Lung (tissue), 12 donors: ENCODE measurements around the gene NDUFAF5. TPM values are rescaled to one million over a fixed set of nuclear protein-coding genes. Genes with fewer than 3 reads are reported as not detected.

Experiments used
- ATAC-seq: fragments of 200-7000 bp; cut with Tn5 transposase; one replicate; pipeline ENCODE4 v1.9.1; 2020; ENCODE audit warnings: moderate number of reproducible peaks; ENCODE audit not compliant: insufficient read depth, low FRiP score
- DNase-seq, 3 donors: peaks; one replicate each; pipeline ENCODE4 v3.0.0-alpha.2; 2013 to 2017
- H3K27ac ChIP-seq, 2 donors: one replicate each; pipeline ENCODE4 v1.5.1; 2013; ENCODE audit warnings: mild to moderate bottlenecking in 2 of 2, moderate library complexity in 2 of 2, control low read depth in 1 of 2, inconsistent platforms in 1 of 2, low read depth in 1 of 2, low read length in 1 of 2
- H3K27me3 ChIP-seq, 3 donors: one replicate each; pipeline ENCODE4 v1.5.1; 2013; ENCODE audit warnings: low read length in 2 of 3; ENCODE audit not compliant: control insufficient read depth in 3 of 3, insufficient read depth in 3 of 3
- H3K36me3 ChIP-seq, 4 donors: one replicate each; pipeline ENCODE4 v1.5.1; 2013; ENCODE audit warnings: low read length in 4 of 4, mild to moderate bottlenecking in 1 of 4, moderate library complexity in 1 of 4; ENCODE audit not compliant: control insufficient read depth in 4 of 4, insufficient read depth in 4 of 4
- H3K4me1 ChIP-seq, 5 donors: one replicate each; pipeline ENCODE4 v1.5.1; 2013; ENCODE audit warnings: low read length in 5 of 5, mild to moderate bottlenecking in 2 of 5, moderate library complexity in 1 of 5; ENCODE audit not compliant: control insufficient read depth in 5 of 5, insufficient read depth in 5 of 5
- H3K4me3 ChIP-seq: one replicate; pipeline ENCODE4 v1.5.1; 2013; ENCODE audit warnings: mild to moderate bottlenecking, control low read depth, moderate library complexity
- H3K9ac ChIP-seq, 2 donors: one replicate each; pipeline ENCODE4 v1.5.1; 2013; ENCODE audit warnings: low read length in 2 of 2, control low read depth in 1 of 2; ENCODE audit not compliant: insufficient read depth in 1 of 2
- H3K9me3 ChIP-seq, 4 donors: one replicate each; pipeline ENCODE4 v1.5.1; 2013; ENCODE audit warnings: low read length in 3 of 4, mild to moderate bottlenecking in 1 of 4, moderate library complexity in 1 of 4; ENCODE audit not compliant: control insufficient read depth in 4 of 4, insufficient read depth in 3 of 4
- CTCF ChIP-seq: IDR thresholded peaks from 2 replicates; pipeline ENCODE4 v1.5.1; 2012; ENCODE audit warnings: mild to moderate bottlenecking; ENCODE audit errors: control extremely low read depth, extremely low read depth
- WGBS, 2 donors: extraction: QIAGEN DNeasy Blood & Tissue Kit; methylation state at CpG; one replicate each; pipeline ENCODE4 v1.1.7; 2013; 5-methylcytosine and 5-hydroxymethylcytosine counted together
- polyA plus RNA-seq, 2 donors: library from polyadenylated mRNA; stranded (reverse); fragments of 200-250 nt; gene quantifications; one replicate each; pipeline ENCODE4 v1.2.1, GENCODE V29; 2013
- total RNA-seq, 2 donors: library from RNA; depleted of rRNA in 1 of 2; stranded (reverse); fragments of >200 nt in 1 of 2; gene quantifications; one replicate each; pipeline ENCODE4 v1.2.1, GENCODE V29; 2014 to 2021
- donor health status: control.
- donor health status: control.
- donor health status: Bipolar disorder and iron deficiency.
- donor health status: healthy.
- donor health status: DM: yes; HTN: yes; CAD: no.

Gene NDUFAF5
- total and polyA plus RNA-seq, 4 donors = 11.3 to 29.8 (median 20.2) TPM

- Histone ChIP-seq H3K4me1 (no peaks in the 10 kb centered on the region), H3K27ac (no peak overlapping the region), H3K4me3 (no peak overlapping the region), H3K27me3 (no peaks in the 10 kb centered on the region), H3K9me3 (peaks cover 0 to 4% (median 0%) of the 10 kb centered on the region in 4 donors), H3K36me3 (no peaks in the 10 kb centered on the region), H3K9ac (no peak overlapping the region)
- TF ChIP-seq CTCF = no peak
- ATAC-seq (no peak), DNase-seq (no peak)
- 70 to 80% methylated on average over 4 of the region's 4 CpGs for WGBS, 2 donors
Measured at GRCh38 chr20:13855613-13856012, 70.8 kb downstream of the NDUFAF5 start.

- Histone ChIP-seq H3K9ac (no peak overlapping the region), H3K27me3 (no peaks in the 10 kb centered on the region), H3K36me3 (no peaks in the 10 kb centered on the region), H3K4me3 (no peak overlapping the region), H3K27ac (no peak overlapping the region), H3K4me1 (no peaks in the 10 kb centered on the region), H3K9me3 (peaks cover 0 to 4% (median 0%) of the 10 kb centered on the region in 4 donors)
- no peak for ATAC-seq
- WGBS, 2 donors = 63 to 75% methylated on average over 4 of the region's 4 CpGs
- TF ChIP-seq CTCF = no peak
- no peak for DNase-seq
Measured at GRCh38 chr20:13856354-13856753, 71.5 kb downstream of the NDUFAF5 start.

- no peak overlapping the region for H3K4me3 ChIP-seq
- no peak overlapping the region for H3K9ac ChIP-seq
- H3K4me1 ChIP-seq = no peaks in the 10 kb centered on the region
- no peak for TF ChIP-seq CTCF
- ATAC-seq = no peak
- WGBS, 2 donors = 36 to 39% methylated on average over 3 of the region's 3 CpGs
- DNase-seq = no peak
- H3K27ac ChIP-seq = no peak overlapping the region
- peaks cover 0 to 4% (median 0%) of the 10 kb centered on the region in 4 donors for H3K9me3 ChIP-seq
- no peaks in the 10 kb centered on the region for H3K36me3 ChIP-seq
- H3K27me3 ChIP-seq = no peaks in the 10 kb centered on the region
Measured at GRCh38 chr20:13857304-13857703, 72.5 kb downstream of the NDUFAF5 start.

GRCh38 chr20:13857961-13858360, 73.1 kb downstream of the NDUFAF5 start:
- Histone ChIP-seq H3K9me3 (peaks cover 0 to 4% (median 0%) of the 10 kb centered on the region in 4 donors), H3K4me1 (no peaks in the 10 kb centered on the region), H3K27ac (no peak overlapping the region), H3K4me3 (no peak overlapping the region), H3K27me3 (no peaks in the 10 kb centered on the region), H3K9ac (no peak overlapping the region), H3K36me3 (no peaks in the 10 kb centered on the region)
- no peak for TF ChIP-seq CTCF
- 92 to 96% methylated on average over 7 of the region's 7 CpGs for WGBS, 2 donors
- DNase-seq (no peak), ATAC-seq (no peak)
